ENCODE measurements around the gene ZC3H12D. TPM values are rescaled to one million over a fixed set of nuclear protein-coding genes. Genes with fewer than 3 reads are reported as not detected.

ZC3H12D gene
- polyA plus RNA-seq, 3 donors = 0.96 to 4.7 (median 1.2) TPM

- H3K4me1 Mint-ChIP-seq = peaks cover 10% of the 10 kb centered on the region
- peak overlapping the region in 3 of 7 donors; percentile 7 to 42 (median 23) for H3K27ac Mint-ChIP-seq
- Histone ChIP-seq H3K4me3 (replicated peaks in 1 of 3; ENCODE audit: low read depth in 2 of 3, low read length in 3 of 3) (no peak overlapping the region), H3K27ac (ENCODE audit: low read depth in 1 of 2, low read length in 2 of 2) (no peak overlapping the region), H3K36me3 (replicated peaks in 1 of 2; ENCODE audit: control insufficient read depth in 1 of 2, insufficient read depth in 2 of 2, low read length in 2 of 2) (peaks cover 18 to 42% of the 10 kb centered on the region in 2 donors), H4K20me1 (ENCODE audit: insufficient read depth, low read length) (no peaks in the 10 kb centered on the region), H3K9ac (ENCODE audit: insufficient read depth, low read length, poor library complexity, severe bottlenecking) (no peak overlapping the region), H3K4me1 (ENCODE audit: control insufficient read depth in 1 of 2, insufficient read depth in 2 of 2, low read length in 2 of 2) (no peaks in the 10 kb centered on the region), H3K9me3 (replicated peaks in 1 of 2; ENCODE audit: control insufficient read depth in 1 of 2, insufficient read depth in 1 of 2, low read length in 2 of 2) (no peaks in the 10 kb centered on the region), H3K79me2 (ENCODE audit: insufficient read depth, low read length) (peaks cover 35% of the 10 kb centered on the region), H2AFZ (ENCODE audit: insufficient read depth, low read depth, low read length, poor library complexity, severe bottlenecking) (no peak overlapping the region), H3K27me3 (ENCODE audit: control insufficient read depth in 2 of 2, insufficient read depth in 2 of 2, low read length in 2 of 2) (no peaks in the 10 kb centered on the region), H3K4me2 (replicated peaks; ENCODE audit: extremely low read depth, low read length, poor library complexity, severe bottlenecking) (no peak overlapping the region)
- no peak overlapping the region for H3K4me3 Mint-ChIP-seq
- H3K9me3 Mint-ChIP-seq = peaks cover 0 to 3% (median 0%) of the 10 kb centered on the region in 7 donors
- 93% methylated on average over 3 of the region's 5 CpGs for WGBS (ENCODE audit: insufficient coverage)
- H3K27me3 Mint-ChIP-seq (ENCODE audit: low read depth in 3 of 3) = peaks cover 0 to 2% (median 0%) of the 10 kb centered on the region in 3 donors
- H3K36me3 Mint-ChIP-seq = peaks cover 47 to 55% of the 10 kb centered on the region in 2 donors
- no peak for DNase-seq
- TF ChIP-seq CTCF (IDR thresholded peaks at IDR 0.05) = no peak
- intact Hi-C loops (cut with micrococcal nuclease) = no loop called here
These were observed 12.6 kb downstream of the ZC3H12D start for GRCh38 chr6:149472241-149472640.

GRCh38 chr6:149471801-149472200 lies 13.0 kb downstream of the ZC3H12D start:
- Mint-ChIP-seq H3K36me3 (peaks cover 42 to 58% of the 10 kb centered on the region in 2 donors), H3K27ac (peak overlapping the region in 3 of 7 donors; percentile 7 to 42 (median 23)), H3K4me1 (peaks cover 10% of the 10 kb centered on the region), H3K4me3 (no peak overlapping the region), H3K9me3 (peaks cover 0 to 3% (median 0%) of the 10 kb centered on the region in 7 donors), H3K27me3 (ENCODE audit: low read depth in 3 of 3) (peaks cover 0 to 2% (median 0%) of the 10 kb centered on the region in 3 donors)
- WGBS (ENCODE audit: insufficient coverage) = 100% methylated on average over 1 of the region's 3 CpGs
- TF ChIP-seq CTCF (IDR thresholded peaks at IDR 0.05) = no peak
- no peaks in the 10 kb centered on the region for H3K4me1 ChIP-seq (ENCODE audit: control insufficient read depth in 1 of 2, insufficient read depth in 2 of 2, low read length in 2 of 2)
- intact Hi-C loops (cut with micrococcal nuclease) = no loop called here
- peaks cover 31% of the 10 kb centered on the region for H3K79me2 ChIP-seq (ENCODE audit: insufficient read depth, low read length)
- DNase-seq = no peak
- H3K27me3 ChIP-seq (ENCODE audit: control insufficient read depth in 2 of 2, insufficient read depth in 2 of 2, low read length in 2 of 2) = no peaks in the 10 kb centered on the region
- H3K4me2 ChIP-seq (replicated peaks; ENCODE audit: extremely low read depth, low read length, poor library complexity, severe bottlenecking) = no peak overlapping the region
- peaks cover 18 to 42% of the 10 kb centered on the region in 2 donors for H3K36me3 ChIP-seq (replicated peaks in 1 of 2; ENCODE audit: control insufficient read depth in 1 of 2, insufficient read depth in 2 of 2, low read length in 2 of 2)
- H3K27ac ChIP-seq (ENCODE audit: low read depth in 1 of 2, low read length in 2 of 2) = no peak overlapping the region
- H3K9me3 ChIP-seq (replicated peaks in 1 of 2; ENCODE audit: control insufficient read depth in 1 of 2, insufficient read depth in 1 of 2, low read length in 2 of 2) = no peaks in the 10 kb centered on the region
- no peaks in the 10 kb centered on the region for H4K20me1 ChIP-seq (ENCODE audit: insufficient read depth, low read length)
- H3K9ac ChIP-seq (ENCODE audit: insufficient read depth, low read length, poor library complexity, severe bottlenecking) = no peak overlapping the region
- no peak overlapping the region for H3K4me3 ChIP-seq (replicated peaks in 1 of 3; ENCODE audit: low read depth in 2 of 3, low read length in 3 of 3)
- no peak overlapping the region for H2AFZ ChIP-seq (ENCODE audit: insufficient read depth, low read depth, low read length, poor library complexity, severe bottlenecking)
